Activated CD8-positive, alpha-beta T cell treated with anti-CD3 and anti-CD28 coated beads for 36 hours (primary cell): ENCODE measurements around the gene HYAL4. TPM values are rescaled to one million over a fixed set of nuclear protein-coding genes. Genes with fewer than 3 reads are reported as not detected.
A peak's percentile ranks its signal among the peaks of the same experiment; 100 is the strongest.

Experiments
- ATAC-seq: fragments of 200-7000 bp; cut with Tn5 transposase; one replicate; pipeline ENCODE4 v1.10.0; 2021; ENCODE audit warnings: mild to moderate bottlenecking, moderate library complexity
- CTCF ChIA-PET: fragments of 350-600 bp; sonication (Branson Sonifier 250); formaldehyde crosslinking; loops from one replicate; lab custom pipeline; 2021; ENCODE audit warnings: antibody characterized with exemption; lab: Charles Lee
- POLR2A ChIA-PET: fragments of 350-600 bp; sonication (Branson Sonifier 250); formaldehyde crosslinking; loops from one replicate; lab custom pipeline; 2021; ENCODE audit warnings: antibody characterized with exemption; lab: Charles Lee
- DNase-seq: peaks from one replicate; pipeline ENCODE4 v3.0.0-alpha.2; 2020
- H3K27ac Mint-ChIP-seq: one replicate; pipeline ENCODE4 v1.8.0; 2021; ENCODE audit warnings: mild to moderate bottlenecking, mixed read lengths
- H3K27me3 Mint-ChIP-seq: one replicate; pipeline ENCODE4 v1.8.0; 2021; ENCODE audit warnings: mixed read lengths
- H3K36me3 Mint-ChIP-seq: one replicate; pipeline ENCODE4 v1.8.0; 2021; ENCODE audit warnings: low read depth, mixed read lengths
- H3K4me1 Mint-ChIP-seq: one replicate; pipeline ENCODE4 v1.8.0; 2021; ENCODE audit warnings: low read depth, mixed read lengths
- H3K4me3 Mint-ChIP-seq: one replicate; pipeline ENCODE4 v1.8.0; 2021; ENCODE audit warnings: mild to moderate bottlenecking, moderate library complexity, mixed read lengths
- H3K9me3 Mint-ChIP-seq: one replicate; pipeline ENCODE4 v1.8.0; 2021; ENCODE audit warnings: mixed read lengths
- intact Hi-C: fragments of 100-400 bp; cut with micrococcal nuclease; formaldehyde crosslinking; loops from one replicate; pipeline ENCODE4 v1.10.0; 2022
- total RNA-seq, 2 experiments: library from RNA; stranded (reverse); gene quantifications; one replicate each; pipeline ENCODE4 v1.2.3, GENCODE V29; 2021
- TF ChIP-seq, protein P1 (sequence below): fragments of 200-600 bp; IDR thresholded peaks from one replicate; pipeline ENCODE4 v1.8.0; 2022; ENCODE audit warnings: antibody characterized with exemption, mild to moderate bottlenecking

HYAL4 gene, protein sequence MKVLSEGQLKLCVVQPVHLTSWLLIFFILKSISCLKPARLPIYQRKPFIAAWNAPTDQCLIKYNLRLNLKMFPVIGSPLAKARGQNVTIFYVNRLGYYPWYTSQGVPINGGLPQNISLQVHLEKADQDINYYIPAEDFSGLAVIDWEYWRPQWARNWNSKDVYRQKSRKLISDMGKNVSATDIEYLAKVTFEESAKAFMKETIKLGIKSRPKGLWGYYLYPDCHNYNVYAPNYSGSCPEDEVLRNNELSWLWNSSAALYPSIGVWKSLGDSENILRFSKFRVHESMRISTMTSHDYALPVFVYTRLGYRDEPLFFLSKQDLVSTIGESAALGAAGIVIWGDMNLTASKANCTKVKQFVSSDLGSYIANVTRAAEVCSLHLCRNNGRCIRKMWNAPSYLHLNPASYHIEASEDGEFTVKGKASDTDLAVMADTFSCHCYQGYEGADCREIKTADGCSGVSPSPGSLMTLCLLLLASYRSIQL
- not detected for total RNA-seq

DNA sequence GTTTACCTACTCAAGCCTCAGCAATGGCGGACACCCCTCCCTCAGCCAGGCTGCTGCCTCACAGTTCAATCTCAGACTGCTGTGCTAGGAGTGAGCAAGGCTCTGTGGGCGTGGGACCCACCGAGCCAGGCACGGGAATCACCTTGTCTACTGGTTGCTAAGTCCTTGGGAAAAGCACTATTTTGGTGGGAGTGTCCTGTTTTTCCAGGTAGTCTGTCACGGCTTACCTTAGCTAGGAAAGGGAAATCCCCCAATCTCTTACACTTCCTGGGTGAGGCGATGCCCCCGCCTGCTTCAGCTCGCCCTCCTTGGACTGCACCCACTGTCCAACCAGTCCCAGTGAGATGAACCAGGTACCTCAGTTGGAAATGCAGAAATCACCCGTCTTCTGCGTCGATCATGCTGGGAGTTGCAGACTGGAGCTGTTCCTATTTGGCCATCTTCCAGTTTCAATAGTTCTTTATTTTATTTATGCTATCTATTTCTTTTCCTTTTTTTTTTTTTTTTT, at the start of gene HYAL4:
Gene HYAL4, plus strand, starts transcription at position 458 of the 508 bp plus-strand sequence. CDS start 23,105 bp downstream, outside the sequence.
- Mint-ChIP-seq H3K9me3 (peaks cover 3% of the 10 kb centered on the region), H3K4me1 (no peaks in the 10 kb centered on the region), H3K27ac (no peak within 1 kb of the TSS), H3K27me3 (peaks cover 14% of the 10 kb centered on the region), H3K36me3 (no peaks in the 10 kb centered on the region), H3K4me3 (no peak within 1 kb of the TSS)
- TF ChIP-seq, protein P1, sequence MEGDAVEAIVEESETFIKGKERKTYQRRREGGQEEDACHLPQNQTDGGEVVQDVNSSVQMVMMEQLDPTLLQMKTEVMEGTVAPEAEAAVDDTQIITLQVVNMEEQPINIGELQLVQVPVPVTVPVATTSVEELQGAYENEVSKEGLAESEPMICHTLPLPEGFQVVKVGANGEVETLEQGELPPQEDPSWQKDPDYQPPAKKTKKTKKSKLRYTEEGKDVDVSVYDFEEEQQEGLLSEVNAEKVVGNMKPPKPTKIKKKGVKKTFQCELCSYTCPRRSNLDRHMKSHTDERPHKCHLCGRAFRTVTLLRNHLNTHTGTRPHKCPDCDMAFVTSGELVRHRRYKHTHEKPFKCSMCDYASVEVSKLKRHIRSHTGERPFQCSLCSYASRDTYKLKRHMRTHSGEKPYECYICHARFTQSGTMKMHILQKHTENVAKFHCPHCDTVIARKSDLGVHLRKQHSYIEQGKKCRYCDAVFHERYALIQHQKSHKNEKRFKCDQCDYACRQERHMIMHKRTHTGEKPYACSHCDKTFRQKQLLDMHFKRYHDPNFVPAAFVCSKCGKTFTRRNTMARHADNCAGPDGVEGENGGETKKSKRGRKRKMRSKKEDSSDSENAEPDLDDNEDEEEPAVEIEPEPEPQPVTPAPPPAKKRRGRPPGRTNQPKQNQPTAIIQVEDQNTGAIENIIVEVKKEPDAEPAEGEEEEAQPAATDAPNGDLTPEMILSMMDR = no peak
- intact Hi-C loops = no loop called here
- DNase-seq (no peak), ATAC-seq (no peak)
- ChIA-PET POLR2A (no interaction called here), CTCF (interaction anchor here (0.7 to 2.2 kb wide), 2 partner anchors 13 to 46 kb away, joined by 3 to 5 read pairs; no protein-coding TSS in a partner anchor)

DNA sequence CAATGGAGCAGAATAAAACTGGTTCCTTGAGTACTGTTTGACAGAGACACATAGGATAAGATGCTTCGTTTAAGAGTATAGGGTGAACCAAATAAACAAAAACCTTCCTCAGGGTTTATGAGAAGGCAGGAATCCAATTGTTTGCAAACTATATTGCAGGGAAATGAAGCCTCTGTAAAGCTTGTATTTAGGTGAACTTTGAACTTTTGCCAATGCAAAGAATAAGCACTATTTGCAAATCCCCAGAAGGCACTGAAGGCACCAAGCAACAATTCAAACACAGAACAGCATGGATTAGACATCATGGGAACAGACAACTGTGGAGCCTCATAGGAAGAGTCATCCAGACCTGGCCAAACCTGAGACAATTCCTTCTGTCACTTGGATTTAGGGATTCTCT, 49.1 kb upstream of the HYAL4 start:
- ChIA-PET POLR2A (no interaction called here), CTCF (interaction anchor here (0.6 to 2.0 kb wide), 2 partner anchors 69 to 76 kb away, joined by 3 to 9 read pairs; no protein-coding TSS in a partner anchor)
- no peaks in the 10 kb centered on the region for H3K9me3 Mint-ChIP-seq
- H3K36me3 Mint-ChIP-seq = no peaks in the 10 kb centered on the region
- H3K4me3 Mint-ChIP-seq = no peak overlapping the region
- DNase-seq (no peak), ATAC-seq (no peak)
- TF ChIP-seq, protein P1 = no peak
- intact Hi-C loops = no loop called here
- no peaks in the 10 kb centered on the region for H3K4me1 Mint-ChIP-seq
- no peaks in the 10 kb centered on the region for H3K27me3 Mint-ChIP-seq
- no peak overlapping the region for H3K27ac Mint-ChIP-seq

DNA sequence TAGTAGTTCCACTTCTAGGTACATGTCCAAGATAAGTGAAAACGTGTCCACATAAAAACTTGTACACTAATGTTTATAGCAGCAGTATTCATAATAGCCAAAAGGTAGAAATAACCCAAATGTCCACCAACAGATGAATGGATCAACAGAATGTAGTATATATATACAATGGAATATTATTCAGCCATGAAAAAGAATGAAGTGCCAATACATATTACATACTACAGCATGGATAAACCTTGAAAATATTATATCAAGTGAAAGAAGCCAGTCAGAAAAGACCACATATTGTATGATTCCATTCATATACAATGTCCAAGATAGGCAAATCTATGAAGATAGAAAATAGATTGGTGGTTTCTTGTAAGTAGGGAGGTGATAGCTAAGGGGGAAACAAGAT, 48.4 kb upstream of the HYAL4 start:
- ChIA-PET POLR2A (no interaction called here), CTCF (interaction anchor here (0.6 to 3.9 kb wide), 11 partner anchors 8 to 111 kb away, joined by 3 to 118 read pairs (median 12); no protein-coding TSS in a partner anchor)
- Mint-ChIP-seq H3K4me3 (no peak overlapping the region), H3K27ac (no peak overlapping the region), H3K36me3 (no peaks in the 10 kb centered on the region), H3K9me3 (no peaks in the 10 kb centered on the region), H3K27me3 (no peaks in the 10 kb centered on the region), H3K4me1 (no peaks in the 10 kb centered on the region)
- TF ChIP-seq, protein P1 = no peak
- DNase-seq (no peak), ATAC-seq (no peak)
- intact Hi-C loops = no loop called here

DNA sequence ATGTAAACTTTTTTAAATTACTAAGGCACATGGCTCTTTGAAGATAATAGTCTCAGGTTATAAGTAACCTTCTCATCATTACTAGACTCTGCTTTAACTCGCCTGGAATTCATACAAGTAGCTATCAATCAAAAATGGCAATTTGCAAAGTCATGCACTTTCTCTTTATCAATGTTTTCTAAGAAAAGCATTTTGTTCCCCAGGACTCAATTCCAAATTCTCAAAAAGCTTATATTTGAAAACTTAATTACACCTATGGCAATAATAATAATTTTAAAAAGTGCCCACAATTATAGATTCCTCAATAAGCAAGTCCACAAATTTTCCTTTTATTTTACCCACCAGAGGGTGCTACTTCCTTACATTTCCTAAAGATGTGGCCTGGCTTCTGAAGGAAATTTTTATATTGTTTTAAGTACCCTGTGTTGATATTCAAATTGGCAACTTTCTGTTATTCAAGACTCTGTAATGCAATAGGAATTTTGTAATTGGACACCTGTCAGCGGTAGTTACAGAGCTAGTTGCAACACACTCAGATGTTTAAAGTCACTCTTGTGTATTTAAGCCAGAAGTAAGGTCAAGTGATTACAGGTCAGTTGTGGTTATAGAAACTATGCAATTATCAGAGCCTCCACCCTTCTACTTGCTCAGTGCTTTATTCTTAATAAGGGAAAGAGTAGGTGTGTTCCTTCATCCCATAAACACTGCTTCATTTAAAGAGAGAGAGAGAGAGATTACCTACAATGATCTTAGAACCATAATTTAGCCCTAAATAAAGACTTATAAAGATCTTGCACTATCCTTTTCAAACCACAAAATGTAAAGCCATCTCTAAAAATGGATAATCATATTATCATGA, 47.1 kb upstream of the HYAL4 start:
- Mint-ChIP-seq H3K4me1 (no peaks in the 10 kb centered on the region), H3K4me3 (no peak overlapping the region), H3K27me3 (no peaks in the 10 kb centered on the region), H3K9me3 (no peaks in the 10 kb centered on the region), H3K36me3 (no peaks in the 10 kb centered on the region), H3K27ac (no peak overlapping the region)
- DNase-seq = no peak
- ChIA-PET POLR2A (interaction anchor here (1.0 kb wide), 1 partner anchor 49 kb away, joined by 5 read pairs; the partner anchor contains the start of gene WASL), CTCF (interaction anchor here (0.8 to 3.9 kb wide), 36 partner anchors 9 to 161 kb away, joined by 3 to 118 read pairs (median 6); no protein-coding TSS in a partner anchor)
- TF ChIP-seq, protein P1 = peak; percentile 87
- intact Hi-C loops = loop anchor here (1.0 to 2.0 kb wide), 2 partner anchors 67 to 75 kb away; no protein-coding TSS in a partner anchor
- ATAC-seq = no peak
